ENCODE measurements around the gene TOMM5.

Gene TOMM5

DNA sequence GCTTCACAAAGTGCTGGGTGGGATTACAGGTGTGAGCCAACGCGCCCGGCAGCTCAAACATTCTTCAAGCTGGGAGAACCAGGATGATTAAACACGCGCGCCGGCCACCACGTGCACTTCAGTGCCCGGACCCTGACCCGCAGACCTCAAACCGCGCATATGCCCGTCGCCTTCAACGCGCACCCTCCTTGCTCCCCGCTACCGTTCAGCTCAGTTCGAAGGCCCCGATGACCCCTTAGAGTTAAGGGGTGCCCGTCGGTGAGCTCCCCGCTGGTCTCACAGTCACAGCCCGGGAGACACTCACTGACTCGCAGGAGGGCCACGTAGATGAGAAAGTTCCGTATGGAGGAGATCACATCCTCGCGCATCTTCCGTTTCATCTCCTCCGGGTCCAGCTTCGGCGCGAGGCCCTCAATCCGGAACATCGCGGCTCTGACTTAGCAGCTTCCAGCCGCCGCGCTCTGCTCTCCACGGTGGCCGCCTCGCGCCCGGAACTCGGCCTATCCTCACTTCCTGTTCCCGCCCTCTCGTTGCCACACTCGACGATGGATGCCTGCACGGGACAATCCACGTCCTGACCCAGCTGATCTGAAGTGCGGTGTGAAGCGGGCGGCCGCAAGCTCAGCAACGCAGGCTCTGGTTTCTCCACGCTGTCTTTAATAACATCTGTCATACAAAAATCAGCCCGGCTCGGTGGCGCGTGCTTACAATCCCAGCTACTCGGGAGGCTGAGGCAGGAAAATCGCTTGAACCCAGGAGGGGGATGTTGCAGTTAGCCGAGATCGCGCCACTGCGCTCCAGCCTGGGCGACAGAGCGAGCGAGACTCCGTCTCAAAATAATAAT lies at the start of gene TOMM5:
TOMM5 (minus strand) TSS at position 490 of the 844 bp plus-strand sequence; CDS start at position 425, 65 bp downstream.
- peak; percentile 72 for DNase-seq (ENCODE audit: low read depth)

DNA sequence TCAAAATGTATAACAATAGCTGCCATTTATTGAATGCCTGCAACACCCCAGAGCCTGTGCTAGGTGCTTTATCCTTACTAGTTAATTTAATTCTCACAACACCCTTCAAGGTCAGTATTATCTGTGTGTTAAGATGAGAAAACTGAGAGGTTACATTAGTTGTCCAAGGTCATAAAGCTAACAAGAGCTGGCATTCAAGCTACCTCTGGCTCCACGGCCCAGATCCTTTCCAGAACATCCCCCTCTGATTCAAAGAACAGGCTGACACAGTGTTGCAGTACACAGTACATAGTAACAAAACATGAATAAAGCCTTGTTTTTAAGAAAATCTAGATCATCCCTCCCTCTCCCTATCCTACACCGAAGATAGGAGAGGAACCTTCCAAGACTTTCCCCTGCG lies 48.9 kb upstream of the TOMM5 start:
- DNase-seq (ENCODE audit: low read depth) = no peak

DNA sequence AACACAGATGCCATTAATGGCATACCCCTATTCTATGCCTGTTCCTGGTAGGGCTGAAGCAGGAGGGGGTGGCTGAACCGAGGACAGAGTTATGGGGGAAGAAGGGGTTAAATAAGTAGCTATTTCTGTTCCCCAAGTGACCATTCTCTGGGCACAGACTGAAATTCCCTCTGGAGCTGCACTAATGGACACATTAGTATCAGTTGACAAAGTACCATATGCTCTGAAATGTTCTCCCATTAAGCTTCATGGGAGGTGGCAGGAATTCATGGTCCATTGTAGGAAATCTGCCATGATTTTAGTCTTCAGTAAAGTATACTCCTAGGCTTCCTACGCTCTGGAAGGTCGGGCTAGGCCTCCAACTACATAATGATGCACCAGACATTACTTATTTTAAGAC lies 47.8 kb upstream of the TOMM5 start:
- no peak for DNase-seq (ENCODE audit: low read depth)

DNA sequence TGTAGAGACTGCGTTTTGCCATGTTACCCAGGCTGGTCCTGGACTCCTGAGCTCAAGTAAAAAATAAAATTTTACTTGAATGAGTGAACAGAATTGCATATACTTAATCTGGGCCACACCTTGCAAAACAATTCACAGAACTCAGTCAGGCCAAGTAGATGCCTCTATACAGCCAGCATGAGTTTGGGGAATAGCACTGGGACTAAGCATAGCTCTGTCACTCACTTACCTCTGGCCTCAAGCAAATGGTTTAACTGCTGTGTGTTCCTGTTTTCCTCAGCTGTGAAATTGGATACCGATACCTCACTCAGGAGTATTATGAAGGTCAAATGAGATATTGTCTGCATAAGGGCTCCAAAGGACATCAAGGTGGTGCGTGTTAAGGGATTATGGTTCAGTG lies 47.4 kb upstream of the TOMM5 start:
- DNase-seq (ENCODE audit: low read depth) = no peak

DNA sequence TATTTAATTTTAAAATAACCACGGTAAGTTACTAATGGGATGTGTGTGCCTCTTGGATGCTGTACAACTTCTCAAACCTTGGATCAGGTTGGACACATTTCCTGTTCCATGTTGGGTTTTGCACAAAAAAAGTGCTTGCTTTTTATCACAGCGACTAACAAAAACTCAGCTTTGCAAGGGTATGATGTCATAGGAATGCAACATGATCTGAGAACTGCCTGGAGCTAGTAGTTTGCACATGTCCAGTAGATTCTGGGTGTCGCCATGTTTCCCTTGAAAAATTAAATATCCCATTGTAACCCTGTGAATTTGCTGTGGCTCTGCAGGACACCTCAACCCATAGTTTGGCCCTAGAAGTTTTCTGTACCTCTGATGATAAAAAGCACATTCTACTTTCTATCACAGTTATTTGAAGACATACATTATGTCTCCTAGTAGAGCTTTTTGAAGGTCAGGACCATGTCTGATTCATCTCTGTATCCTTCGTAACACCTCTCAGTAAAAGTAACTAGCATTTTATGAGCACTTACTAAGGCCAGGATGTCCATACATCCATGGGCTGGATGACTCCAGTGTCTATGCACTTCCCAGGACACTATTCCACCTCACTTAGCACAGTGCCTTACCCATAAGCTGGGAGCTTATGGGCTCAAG lies 46.8 kb upstream of the TOMM5 start:
- no peak for DNase-seq (ENCODE audit: low read depth)

DNA sequence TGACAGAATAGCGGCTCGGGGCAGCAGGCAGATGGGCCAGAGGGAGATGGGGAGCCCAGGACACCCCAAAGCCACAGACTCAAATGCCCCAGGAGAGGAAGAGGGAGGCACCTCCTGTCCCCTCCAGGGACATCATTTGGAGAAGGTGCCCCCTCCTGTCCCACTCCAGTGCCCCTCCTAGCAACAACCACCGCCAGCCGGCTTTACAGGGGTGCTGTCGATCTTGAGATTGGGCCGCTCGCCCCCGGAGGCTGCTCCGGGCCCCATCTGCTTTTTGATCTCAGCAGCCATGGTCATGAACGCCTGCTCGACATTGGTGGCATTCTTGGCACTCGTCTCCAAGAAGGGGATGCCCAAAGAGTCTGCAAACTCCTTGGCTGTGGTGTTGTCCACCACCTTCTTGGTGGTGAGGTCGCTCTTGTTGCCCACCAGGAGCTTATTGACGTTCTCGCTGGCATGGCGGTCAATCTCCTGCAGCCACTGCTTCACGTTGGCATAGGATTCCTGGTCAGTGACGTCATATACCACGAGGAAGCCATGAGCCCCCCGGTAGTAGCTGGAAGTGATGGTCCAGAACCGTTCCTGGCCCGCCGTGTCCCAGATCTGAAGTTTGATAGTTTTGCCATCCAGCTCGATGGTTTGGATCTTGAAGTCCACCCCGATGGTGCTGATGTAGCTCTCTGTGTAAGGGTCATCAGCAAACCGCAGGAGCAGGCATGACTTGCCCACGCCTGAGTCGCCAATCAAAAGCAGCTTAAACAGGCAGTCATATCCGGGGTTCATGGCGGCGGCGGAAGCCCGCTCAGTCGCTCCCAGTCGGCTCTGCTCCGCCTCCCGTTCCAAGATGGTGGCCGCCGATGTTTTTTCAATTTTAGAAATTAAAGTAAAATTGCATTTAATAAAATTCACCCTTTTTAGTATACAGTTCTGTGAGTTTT lies 44.4 kb upstream of the TOMM5 start:
- no peak for DNase-seq (ENCODE audit: low read depth)

DNA sequence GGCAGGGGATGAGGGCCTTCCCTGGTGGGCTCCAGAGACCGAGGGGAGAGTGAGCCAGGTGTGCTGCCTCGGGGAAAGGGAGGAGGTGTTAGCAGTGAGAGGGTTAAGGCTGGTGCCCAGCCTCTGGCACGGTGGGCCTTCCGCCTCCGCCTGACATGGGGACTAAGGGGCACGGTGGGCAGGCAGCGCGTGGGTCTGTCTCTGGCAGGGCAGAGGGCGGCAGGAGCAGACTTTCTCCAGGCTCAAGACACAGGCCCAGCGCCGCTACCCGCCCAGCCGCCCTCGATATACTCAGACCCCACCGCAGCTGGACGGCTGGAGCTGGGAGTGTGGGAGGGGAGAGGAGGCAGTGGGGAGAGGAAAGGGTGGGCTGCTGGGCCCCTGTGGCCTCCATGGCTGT lies 43.4 kb upstream of the TOMM5 start:
- no peak for DNase-seq (ENCODE audit: low read depth)

DNA sequence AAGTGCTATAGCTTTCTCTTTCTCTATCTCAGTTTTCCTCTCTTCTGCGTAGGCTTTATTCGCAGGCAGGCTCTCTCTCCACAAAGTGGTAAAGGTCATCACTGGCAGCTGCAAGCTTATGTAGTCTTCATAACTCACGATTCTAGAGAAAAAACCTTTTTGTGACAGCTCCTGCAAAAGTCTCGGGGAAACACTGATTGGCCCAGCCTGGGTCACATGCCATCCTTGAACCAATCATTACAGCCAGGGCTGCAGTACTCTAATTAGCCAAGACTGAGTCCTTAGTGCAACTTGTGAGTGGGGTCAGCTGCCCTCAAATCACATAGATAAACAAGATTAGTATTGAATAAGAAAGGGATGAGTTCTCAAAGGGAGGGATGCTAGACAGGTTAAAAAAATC lies 40.1 kb upstream of the TOMM5 start:
- no peak for DNase-seq (ENCODE audit: low read depth)

DNA sequence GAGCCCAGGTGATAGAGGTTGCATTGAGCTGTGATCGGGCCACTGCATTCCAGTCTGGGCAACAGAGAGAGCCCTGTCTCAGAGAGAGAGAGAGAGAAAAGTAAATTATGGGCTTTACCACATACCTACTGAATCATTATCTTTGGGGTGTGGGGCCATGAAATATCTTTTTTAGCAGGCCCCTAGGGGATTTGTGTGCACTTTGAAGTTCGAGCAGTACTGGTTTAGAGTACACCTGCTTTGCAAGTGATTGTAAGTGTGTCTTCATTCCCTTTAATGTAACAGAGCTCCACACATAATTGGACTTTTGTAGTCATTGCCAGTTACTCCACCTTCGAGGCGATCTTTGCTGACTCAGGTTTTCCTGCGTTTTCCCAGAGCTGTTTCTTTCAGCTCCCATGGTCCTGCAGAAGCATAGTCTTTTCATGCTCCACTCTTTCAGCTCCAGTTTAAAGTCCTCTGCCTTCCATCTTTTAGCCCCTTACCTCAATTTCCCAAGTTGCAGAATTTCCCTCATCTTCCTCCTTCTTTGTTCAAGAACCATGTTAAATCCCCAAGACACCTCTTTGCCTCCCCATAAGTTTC lies 34.4 kb upstream of the TOMM5 start:
- DNase-seq (ENCODE audit: low read depth) = no peak

DNA sequence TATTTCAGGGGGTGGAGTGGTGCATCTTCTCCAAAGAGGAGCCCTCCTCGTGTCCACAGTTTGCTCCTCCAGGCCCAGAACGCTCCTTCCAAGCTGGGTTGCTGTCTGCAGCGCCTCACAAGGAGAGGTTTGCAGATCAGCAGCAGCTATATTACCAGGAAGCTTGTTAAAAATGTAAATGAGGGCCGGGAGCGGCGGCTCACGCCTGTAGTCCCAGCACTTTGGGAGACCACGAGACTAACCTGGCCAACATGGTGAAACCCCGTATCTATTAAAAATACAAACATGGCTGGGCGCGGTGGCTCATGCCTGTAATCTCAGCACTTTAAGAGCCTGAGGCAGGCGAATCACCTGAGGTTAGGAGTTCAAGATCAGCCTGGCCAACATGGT lies 33.4 kb upstream of the TOMM5 start:
- no peak for DNase-seq (ENCODE audit: low read depth)

DNA sequence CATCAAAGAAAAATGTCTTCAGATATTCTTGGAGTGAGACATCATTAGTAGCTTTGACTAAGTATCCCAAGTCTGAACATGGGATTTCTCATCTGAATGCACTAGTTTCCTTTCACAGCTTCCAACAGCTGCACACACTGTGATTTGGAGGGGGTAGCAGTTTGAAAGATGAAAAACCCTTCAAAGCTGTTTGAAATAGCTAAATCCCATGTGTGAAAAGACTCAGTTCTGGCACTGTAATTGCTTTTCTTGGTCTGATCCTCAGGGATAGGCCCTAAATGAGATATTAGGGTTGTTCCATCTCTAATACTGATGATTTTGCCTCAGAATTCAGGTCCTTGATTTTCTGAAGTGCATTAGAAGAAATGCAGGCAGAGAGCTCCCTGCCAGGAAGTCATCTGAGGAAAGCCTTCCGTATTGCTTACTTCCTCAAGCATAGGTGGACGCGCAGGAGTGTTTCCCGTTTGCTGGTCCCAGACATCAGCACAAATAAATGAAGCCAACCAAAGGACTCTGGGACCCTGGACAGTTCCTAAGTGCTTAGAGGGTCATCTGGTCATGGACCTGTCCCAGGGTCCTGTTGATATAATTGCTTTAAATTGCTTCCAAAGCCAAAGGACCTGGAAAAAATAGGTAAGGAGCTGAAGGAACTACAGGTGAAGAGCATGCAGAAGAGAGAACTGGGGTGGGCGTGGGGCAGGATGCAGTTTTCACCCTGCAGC lies 32.8 kb upstream of the TOMM5 start:
- DNase-seq (ENCODE audit: low read depth) = no peak

DNA sequence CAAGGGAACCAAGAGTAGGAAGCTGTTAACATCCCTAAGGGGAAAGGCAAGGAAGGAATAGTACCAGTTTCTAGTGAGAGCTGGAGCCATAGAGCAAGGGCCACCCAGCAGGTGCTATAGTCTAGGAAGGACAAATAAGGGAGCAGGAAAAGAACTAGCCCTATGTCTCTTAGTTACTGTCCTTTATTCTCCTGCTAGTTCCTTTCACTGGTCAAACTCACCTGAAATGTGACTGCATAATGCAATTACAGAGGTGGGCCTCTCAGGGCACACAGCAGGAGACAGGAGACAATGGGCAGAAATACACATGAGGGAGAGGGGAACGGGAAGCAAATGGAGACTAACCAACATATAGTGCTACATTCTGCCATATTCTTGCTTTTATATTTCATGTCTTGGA lies 31.7 kb upstream of the TOMM5 start:
- no peak for DNase-seq (ENCODE audit: low read depth)

DNA sequence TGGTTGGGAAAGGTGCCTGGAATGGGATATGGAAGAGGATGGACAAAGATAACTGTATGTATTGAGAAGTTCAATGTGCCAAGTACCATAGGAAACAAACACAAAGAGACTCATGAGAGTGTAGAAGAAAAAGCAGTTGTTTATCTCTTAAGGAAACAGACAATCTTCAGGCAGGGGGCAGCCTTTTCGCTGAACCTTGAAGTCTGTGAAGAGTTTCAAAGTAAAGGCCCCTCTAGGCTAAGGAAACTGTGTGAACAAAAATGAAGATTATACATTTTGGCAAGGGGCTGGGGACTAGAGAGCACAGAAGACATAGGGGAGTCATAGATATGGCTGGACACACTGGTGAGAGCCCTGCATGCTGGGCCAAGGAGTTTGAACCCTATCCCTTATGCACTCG lies 30.9 kb upstream of the TOMM5 start:
- DNase-seq (ENCODE audit: low read depth) = no peak

DNA sequence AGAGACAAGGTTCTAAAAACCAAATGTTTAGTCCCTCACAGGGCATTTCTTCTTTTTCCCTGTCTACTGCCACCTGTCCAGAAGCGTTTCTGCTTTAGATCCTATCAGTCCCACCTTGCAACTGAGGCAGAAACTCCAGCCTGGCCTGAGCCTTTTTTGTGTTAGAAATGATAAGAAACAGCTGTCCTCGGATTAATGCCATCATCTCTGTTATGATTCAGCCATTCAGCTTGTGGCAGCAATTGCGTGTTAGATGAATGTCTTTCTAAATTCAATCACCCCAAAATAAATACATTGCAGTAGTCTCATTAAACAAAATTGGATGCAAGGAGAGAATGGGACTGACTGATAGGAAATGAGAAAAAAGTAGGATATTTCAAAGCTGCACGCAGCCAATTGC lies 30.1 kb upstream of the TOMM5 start:
- no peak for DNase-seq (ENCODE audit: low read depth)

DNA sequence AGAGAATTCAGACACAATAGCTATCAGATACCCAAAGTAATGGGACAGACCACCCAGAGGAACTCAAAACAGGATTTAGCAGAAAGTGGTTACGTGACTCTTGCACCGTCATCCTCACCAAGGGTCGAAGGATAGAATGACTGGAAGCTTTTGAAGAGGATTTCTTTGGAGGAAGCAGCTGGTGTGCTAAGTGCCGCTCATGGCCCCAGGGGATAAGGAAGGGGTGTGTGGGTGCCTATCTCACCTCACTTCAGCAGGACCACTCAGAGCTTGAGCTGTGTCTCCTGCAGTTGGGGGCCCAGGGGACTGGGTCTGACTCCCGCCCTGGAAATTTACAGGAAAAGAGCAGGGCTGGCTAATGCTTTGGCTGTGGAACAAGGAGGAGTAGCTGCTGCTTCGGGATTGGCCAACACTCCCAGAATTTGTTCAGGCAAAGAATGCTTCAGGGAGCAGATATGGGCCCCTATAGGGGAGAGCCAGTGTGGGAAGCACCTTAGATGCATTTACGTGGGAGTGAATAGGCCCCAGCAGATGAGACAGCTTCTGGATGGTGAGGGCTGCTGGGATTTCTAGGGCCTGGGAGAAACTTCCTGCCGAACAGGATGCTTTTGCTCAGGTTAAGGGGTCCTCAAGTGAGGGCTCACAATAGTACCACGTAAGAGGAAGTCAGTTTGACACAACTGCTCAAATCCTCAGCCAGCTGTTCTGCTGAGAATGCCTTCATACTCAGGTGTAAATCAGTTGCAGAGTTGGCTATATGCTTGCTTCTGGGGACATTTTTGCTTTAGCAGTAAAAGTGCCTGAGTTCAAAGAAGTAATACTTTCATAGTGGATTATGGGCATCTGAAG lies 29.1 kb upstream of the TOMM5 start:
- DNase-seq (ENCODE audit: low read depth) = no peak

DNA sequence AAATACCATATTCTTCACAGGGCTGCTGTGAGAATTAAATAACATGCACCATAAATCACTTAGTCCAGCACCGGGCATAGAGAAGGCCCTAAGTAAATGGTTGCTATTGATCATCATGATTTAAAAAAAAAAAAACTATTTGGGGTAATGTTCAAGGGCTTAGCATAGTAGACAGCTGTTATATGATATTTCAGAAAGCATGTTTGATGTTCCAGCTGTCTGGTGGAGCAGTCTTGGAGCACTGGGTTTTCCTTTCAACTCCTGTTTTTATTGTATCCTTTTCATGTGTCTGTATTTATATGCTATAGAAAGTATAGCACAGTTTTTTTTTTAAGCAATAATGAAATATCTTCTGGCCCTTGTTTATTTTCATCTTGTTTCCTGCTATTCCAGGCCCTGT lies 28.0 kb upstream of the TOMM5 start:
- DNase-seq (ENCODE audit: low read depth) = no peak

DNA sequence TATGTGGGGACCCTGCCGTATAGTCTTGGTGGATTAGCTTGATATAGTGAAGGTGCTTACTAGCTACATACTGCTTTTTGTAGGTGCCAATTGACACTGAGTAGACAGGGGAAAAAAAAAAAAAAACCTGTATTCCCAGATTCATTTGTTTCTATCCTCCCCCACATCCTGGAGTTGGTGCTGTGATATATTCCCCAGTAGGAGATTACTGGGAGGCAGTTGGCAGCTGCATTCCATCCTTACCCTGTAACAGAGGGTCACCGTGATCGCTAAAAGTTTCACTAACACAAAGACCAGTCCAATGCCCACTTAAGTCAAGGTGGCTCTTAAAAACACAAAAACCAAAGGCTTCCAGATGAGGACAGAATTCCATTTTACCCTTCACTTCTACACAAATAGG lies 27.4 kb upstream of the TOMM5 start:
- no peak for DNase-seq (ENCODE audit: low read depth)

DNA sequence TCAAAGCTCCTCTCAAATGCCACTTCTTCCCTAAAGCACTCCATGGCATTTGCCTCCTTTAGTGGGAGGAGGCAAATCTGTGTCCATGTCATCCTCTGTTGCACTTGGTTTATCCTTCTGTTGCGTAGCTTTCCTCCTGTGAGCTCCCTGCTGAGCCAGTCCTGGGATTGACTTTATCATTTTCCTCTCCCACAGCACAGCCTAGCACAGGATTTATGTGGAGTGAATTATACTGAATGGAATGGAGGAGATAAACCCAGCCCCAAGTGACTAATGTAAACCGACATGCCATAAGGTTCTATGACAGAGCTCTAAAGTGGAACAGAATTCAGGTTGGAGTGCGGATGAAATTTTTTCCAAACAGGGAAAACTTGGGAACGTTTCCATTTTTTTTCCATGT lies 26.4 kb upstream of the TOMM5 start:
- peak; percentile 58 for DNase-seq (ENCODE audit: low read depth)

DNA sequence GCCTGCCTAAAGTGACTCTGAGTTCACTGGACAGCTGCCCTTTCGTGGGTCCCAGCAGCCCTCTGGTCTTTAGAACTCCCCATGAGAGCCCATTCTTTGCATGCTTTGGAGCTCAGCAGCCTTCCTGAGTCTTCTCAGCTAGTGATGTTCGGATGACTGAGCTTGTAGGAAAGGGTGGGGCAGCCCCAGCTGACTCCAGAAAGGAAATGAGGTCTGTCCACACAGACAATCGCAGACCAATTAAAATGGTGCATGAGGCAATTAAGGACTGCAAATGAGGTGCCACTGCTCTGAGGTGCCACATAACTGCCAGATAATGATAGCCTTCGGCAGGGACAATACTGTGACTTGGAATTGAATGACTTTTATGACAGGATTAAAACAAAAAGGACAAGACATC lies 25.4 kb upstream of the TOMM5 start:
- no peak for DNase-seq (ENCODE audit: low read depth)

DNA sequence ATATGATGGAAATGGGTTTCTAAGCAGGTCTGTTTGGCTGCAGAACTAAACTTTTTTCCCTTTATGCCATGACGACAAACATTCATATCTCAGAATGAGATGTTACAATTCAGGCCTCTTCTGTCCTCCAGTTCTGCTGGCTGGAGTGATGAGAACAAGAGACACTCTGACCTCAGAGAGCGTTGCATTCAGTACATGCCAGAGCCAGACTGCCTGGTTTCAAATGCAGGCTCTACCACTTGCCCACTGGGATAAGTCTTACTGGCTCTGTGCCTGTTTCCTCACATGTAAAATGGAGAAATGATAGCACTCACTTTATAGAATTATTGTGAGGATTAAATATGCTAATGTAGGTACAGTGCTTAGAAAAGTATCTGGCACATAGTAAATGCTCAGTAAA lies 24.8 kb upstream of the TOMM5 start:
- DNase-seq (ENCODE audit: low read depth) = no peak

DNA sequence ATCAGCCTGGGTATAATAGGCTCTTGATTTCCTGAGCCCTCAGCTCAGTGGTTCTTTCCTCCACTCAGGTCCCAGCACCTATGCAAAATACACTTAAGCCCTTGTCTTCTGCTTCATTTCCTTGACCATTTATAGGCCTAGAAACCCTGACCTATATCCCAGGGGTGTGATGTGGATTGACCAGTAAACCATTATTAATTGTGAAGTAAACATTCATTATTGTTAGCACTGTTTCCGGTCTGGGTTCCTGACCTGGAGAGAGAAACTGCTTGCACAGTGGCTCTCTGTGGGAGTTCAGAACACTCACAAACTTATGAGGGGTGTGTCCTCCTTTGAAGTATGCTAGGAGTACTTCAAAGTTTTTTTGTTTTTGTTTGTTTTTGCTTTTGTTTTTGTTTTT lies 19.6 kb upstream of the TOMM5 start:
- no peak for DNase-seq (ENCODE audit: low read depth)

Data from HS-5 (cell line).